Stomach smooth muscle (tissue), 2 donors: ENCODE results near the gene TAF6L.
"Not testable (repeated sequence)": the region's sequence is repeated elsewhere in the genome, so short reads cannot be mapped to it uniquely, and the experiment has no call there.

Experiments
- H3K27ac ChIP-seq: one replicate; pipeline ENCODE4 v1.7.0; 2013; ENCODE audit warnings: mild to moderate bottlenecking, low read length, inconsistent platforms
- H3K27me3 ChIP-seq, 2 donors: one replicate each; pipeline ENCODE4 v1.7.0; 2013; ENCODE audit warnings: low read length in 2 of 2; ENCODE audit not compliant: insufficient read depth in 2 of 2, control insufficient read depth in 1 of 2
- H3K36me3 ChIP-seq, 2 donors: one replicate each; pipeline ENCODE4 v1.7.0; 2013; ENCODE audit warnings: low read length in 2 of 2; ENCODE audit not compliant: control insufficient read depth in 2 of 2, insufficient read depth in 2 of 2
- H3K4me1 ChIP-seq: one replicate; pipeline ENCODE4 v1.7.0; 2013; ENCODE audit warnings: low read length; ENCODE audit not compliant: control insufficient read depth, insufficient read depth
- H3K4me3 ChIP-seq, 2 donors: one replicate each; pipeline ENCODE4 v1.7.0; 2013; ENCODE audit warnings: low read length in 2 of 2
- H3K9ac ChIP-seq, 2 donors: one replicate each; pipeline ENCODE4 v1.7.0; 2013; ENCODE audit warnings: low read length in 2 of 2, mild to moderate bottlenecking in 1 of 2
- H3K9me3 ChIP-seq, 2 donors: one replicate each; pipeline ENCODE4 v1.7.0; 2013; ENCODE audit warnings: low read length in 2 of 2; ENCODE audit not compliant: control insufficient read depth in 2 of 2
- donor health status: healthy.
- donor health status: Pancreatic carcinoma.

The TAF6L gene

DNA sequence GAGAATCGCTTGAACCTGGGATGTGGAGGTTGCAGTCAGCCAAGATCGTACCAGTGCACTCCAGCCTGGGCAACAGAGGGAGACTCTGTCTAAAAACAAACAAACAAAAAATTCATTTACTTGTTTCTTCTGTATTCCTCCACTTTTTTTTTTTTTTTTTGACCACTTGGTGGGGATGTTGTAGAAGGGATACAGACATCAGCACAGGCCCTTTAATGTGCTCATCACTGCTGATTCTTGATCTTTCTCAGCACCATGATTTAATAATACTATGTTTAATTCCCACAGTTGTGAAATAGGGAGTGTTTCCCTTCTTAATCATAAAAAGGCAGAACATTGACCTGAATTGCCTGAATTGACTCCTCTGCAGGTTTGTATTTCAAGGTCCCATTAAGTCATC, 38.4 kb upstream of the TAF6L start:
- no peaks in the 10 kb centered on the region for H3K27me3 ChIP-seq
- H3K9me3 ChIP-seq: no peaks in the 10 kb centered on the region
- no peak overlapping the region for H3K9ac ChIP-seq
- no peak overlapping the region for H3K27ac ChIP-seq
- peaks cover 10 to 12% of the 10 kb centered on the region in 2 donors for H3K36me3 ChIP-seq
- no peak overlapping the region for H3K4me3 ChIP-seq
- peaks cover 20% of the 10 kb centered on the region for H3K4me1 ChIP-seq

DNA sequence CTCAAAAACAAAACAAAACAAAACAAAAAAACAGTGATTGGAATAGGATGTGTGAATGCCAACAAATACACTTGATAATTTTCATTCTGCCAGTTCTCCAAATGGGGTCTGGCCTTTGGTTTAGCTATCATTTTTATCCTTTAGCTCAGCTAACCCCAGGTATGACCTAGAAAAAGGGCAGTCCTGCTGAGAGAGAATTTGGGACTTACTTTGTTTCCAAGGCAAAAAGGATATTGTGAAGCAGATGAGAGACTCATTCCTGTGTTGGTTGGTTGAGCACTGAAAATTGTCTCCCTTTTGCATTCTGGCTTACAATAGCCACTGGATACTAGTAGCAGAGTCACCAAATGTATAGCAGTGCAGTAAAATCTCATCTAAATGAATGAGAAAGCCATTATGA, 34.0 kb upstream of the TAF6L start:
- Histone ChIP-seq H3K36me3 (peaks cover 14 to 19% of the 10 kb centered on the region in 2 donors), H3K27ac (no peak overlapping the region), H3K4me1 (no peaks in the 10 kb centered on the region)

DNA sequence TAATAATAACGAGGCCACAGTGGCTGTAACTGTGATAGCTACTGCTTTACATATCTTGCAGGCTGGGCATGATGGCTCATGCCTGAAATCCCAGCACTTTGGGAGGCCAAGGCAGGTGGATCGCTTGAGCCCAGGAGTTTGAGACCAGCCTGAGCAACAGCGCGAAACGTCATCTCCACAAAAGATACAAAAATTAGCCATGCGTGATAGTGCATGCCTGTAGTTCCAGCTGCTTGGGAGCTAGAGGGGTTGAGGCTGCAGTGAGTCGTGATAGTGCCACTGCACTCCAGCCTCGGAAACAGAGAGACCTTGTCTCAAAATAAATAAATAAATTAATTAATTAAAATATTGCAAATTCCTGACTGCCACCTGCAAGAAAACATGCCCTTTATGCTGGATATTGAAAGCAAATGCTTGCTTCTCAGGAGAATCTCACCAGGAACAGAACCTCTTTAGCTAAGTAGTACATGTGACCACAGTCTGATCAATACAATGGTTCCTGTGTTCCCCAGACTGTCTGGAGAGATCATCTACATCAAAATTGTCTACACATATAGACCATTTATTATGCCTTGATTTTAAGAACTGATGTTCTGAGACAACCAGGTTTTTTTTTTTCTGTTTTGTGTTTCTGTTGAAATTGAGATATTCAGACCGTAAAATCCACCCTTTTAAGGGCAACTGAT, 23.6 kb upstream of the TAF6L start:
- H3K9me3 ChIP-seq: no peaks in the 10 kb centered on the region
- no peak overlapping the region for H3K9ac ChIP-seq
- peaks cover 6% of the 10 kb centered on the region for H3K4me1 ChIP-seq
- peaks cover 8 to 10% of the 10 kb centered on the region in 2 donors for H3K36me3 ChIP-seq
- H3K4me3 ChIP-seq: no peak overlapping the region
- H3K27ac ChIP-seq: no peak overlapping the region
- no peaks in the 10 kb centered on the region for H3K27me3 ChIP-seq

More for the DNA sequence above, 34.0 kb upstream of the TAF6L start:
- H3K27me3 ChIP-seq: no peaks in the 10 kb centered on the region
- no peak overlapping the region for H3K9ac ChIP-seq
- no peaks in the 10 kb centered on the region for H3K9me3 ChIP-seq
- no peak overlapping the region for H3K4me3 ChIP-seq

DNA sequence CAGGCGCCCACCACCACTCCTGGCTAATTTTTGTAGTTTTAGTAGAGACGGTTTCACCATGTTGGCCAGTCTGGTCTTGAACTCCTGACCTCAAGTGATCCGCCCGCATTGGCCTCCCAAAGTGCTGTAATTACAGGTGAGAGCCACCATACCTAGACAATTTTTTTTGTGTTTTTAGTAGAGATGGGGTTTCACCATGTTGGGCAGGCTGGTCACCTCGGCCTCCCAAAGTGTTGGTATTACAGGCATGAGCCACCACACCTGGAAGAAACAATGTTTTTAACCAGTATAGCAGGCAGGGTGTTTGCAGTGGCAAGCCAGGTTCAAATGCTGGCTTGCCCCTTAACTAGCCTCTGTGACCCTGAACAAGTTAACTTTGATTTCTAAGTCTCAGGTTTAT, 21.3 kb upstream of the TAF6L start:
- not testable (repeated sequence) for H3K27ac ChIP-seq, H3K9ac ChIP-seq, H3K9me3 ChIP-seq, H3K27me3 ChIP-seq, H3K4me3 ChIP-seq
- H3K36me3 ChIP-seq: peaks cover 12 to 14% of the 10 kb centered on the region in 2 donors
- H3K4me1 ChIP-seq: peaks cover 19% of the 10 kb centered on the region

DNA sequence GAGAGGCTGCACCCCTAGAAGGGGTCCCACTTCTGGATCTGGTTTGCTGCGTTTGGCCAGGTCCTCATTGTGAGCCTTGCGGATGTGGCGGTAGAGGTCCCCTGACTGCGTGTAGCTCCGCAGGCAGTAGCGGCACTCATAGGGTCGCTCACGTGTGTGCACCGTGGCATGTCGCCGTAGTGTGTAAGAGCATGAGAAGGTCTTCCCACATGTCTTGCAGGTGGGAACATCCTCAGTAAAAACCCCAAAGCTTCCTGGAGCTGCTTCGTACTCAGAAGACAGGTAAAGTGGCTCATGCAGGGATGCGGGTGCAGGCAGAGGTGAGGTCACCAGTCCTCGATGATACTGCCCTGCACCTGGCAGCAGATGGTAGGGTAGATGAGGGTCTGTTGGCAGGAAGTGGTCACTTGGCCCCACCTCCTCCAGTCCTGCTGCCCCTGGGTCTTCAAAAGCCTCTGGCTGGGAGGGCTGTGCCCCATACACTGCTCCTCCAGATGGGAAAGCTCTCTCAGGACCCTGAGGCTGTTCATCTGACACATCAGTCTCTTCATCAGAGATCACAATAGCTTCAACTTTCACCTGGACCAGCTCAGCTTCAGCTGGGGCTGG, 18.9 kb upstream of the TAF6L start:
- no peak overlapping the region for H3K9ac ChIP-seq
- no peak overlapping the region for H3K4me3 ChIP-seq
- H3K27me3 ChIP-seq: no peaks in the 10 kb centered on the region
- H3K9me3 ChIP-seq: no peaks in the 10 kb centered on the region
- peaks cover 19% of the 10 kb centered on the region for H3K4me1 ChIP-seq
- H3K27ac ChIP-seq: no peak overlapping the region
- H3K36me3 ChIP-seq: peaks cover 12 to 14% of the 10 kb centered on the region in 2 donors

DNA sequence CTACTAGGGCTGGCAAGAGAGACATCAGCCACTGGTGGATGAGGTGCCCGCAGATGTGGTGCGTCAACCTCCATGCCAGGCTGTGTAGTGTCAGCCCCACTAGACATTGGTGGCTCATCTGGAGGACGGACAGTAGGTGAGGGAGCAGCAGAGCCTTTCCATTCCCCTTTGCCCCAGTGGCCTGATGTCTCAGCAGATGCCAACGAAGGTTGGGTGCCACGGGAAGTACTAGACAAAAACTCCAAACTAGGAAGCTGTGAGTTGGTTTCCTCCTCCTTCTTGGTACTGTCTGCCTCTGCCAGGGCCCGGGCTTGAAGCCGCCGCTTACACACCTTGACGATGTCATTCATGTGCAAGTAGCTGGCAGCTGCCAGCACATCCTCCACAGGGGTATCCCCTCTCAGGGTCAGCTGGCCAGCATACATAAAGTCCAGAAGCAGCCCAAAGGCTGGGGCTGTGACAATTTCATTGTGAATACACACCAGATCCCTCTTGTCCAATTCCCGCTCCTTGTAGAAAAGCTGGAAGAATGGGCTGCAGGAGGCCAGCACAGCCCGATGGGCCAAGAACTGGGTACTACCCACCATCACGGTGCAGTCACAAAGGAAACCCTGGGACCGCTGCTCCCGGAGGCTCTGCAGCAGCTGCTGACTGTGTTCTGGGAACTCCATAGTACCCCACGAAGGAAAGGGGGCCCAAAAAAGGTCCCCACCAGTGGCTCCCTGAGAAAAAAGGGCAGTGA, 18.0 kb upstream of the TAF6L start:
- H3K27me3 ChIP-seq: no peaks in the 10 kb centered on the region
- peak overlapping the region; percentile 87 for H3K27ac ChIP-seq
- no peaks in the 10 kb centered on the region for H3K9me3 ChIP-seq
- H3K36me3 ChIP-seq: peaks cover 12 to 14% of the 10 kb centered on the region in 2 donors
- H3K4me3 ChIP-seq: peak overlapping the region; percentile 95 to 100
- H3K4me1 ChIP-seq: peaks cover 19% of the 10 kb centered on the region
- H3K9ac ChIP-seq: peak overlapping the region; percentile 47 to 83

DNA sequence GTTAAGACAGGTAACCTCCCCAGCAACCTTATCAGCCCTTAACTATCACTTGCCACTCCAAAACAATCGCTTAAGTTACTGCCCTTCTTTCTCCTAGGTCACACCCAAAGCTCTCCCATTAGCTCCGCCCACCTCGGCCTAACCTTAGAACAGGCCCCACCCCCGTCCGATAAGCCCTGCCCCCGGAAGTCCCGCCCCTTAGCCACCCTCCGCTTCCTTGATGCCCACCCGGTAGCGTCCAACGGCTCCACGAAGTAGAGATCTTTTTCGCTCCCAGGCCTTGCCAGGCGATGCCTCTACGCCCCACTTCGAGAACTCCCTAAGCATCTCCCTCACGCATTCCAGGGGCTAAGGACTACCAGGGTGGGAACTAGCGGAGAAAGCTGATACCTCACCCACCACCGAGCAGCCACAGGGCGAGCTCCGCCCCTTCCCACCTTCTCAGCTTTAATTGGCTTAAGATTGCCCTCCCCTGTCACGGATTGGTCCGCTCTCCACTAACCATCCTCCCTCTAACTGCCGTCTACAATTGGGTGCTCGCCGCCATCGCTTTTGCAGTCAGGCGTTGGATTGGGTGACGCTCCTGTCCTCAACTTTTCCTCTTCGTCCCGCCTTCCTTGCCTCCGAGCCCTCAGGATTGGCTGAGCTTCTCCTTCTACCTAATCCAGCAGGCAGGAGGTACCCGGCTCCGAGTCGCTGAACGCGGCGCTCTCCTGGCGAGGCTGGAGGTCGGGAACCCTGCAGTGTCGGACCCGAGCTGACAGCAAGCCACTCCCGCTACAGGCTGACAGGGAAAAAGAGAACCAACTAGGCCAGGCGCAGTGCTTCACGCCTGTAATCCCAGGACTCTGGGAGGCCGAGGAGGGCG, 17.2 kb upstream of the TAF6L start, which contains the start of gene ZBTB3:
Gene ZBTB3, minus strand, starts transcription at position 425 of the 868 bp plus-strand sequence. CDS start 496 bp downstream, outside the sequence.
- peak within 1 kb of the TSS; percentile 87 for H3K27ac ChIP-seq
- no peaks in the 10 kb centered on the region for H3K9me3 ChIP-seq
- H3K27me3 ChIP-seq: no peaks in the 10 kb centered on the region
- H3K9ac ChIP-seq: peak within 1 kb of the TSS; percentile 83 to 92
- peaks cover 19% of the 10 kb centered on the region for H3K4me1 ChIP-seq
- peak within 1 kb of the TSS; percentile 95 to 100 for H3K4me3 ChIP-seq
- H3K36me3 ChIP-seq: peaks cover 11 to 12% of the 10 kb centered on the region in 2 donors

DNA sequence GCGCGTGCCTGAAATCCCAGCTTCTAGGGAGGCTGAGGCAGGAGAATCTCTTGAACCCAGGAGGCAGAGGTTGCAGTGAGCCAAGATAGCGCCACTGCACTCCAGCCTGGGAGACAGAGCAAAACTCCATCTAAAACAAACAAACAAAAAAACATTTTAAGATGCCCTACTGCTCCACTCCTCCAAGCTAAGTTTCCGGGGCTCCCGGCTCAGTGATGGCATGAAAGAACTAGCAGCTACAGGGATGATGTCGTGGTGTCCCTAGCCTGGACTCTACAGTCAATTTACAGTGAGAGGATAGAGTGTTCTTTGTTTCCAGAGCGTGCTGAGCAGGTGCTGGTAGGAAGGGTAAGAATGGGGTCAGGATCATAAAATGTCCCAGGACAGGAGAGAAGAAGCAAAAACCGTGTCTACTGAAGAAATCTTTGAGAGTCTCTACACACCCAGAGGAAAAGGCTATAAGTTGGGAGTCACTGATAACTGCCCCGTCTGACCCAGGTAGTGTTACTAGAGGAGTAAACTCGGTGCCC, 16.0 kb upstream of the TAF6L start:
- Histone ChIP-seq H3K27ac (no peak overlapping the region), H3K9ac (no peak overlapping the region), H3K9me3 (no peaks in the 10 kb centered on the region), H3K4me3 (no peak overlapping the region), H3K27me3 (no peaks in the 10 kb centered on the region), H3K36me3 (peaks cover 11 to 12% of the 10 kb centered on the region in 2 donors), H3K4me1 (peaks cover 19% of the 10 kb centered on the region)

DNA sequence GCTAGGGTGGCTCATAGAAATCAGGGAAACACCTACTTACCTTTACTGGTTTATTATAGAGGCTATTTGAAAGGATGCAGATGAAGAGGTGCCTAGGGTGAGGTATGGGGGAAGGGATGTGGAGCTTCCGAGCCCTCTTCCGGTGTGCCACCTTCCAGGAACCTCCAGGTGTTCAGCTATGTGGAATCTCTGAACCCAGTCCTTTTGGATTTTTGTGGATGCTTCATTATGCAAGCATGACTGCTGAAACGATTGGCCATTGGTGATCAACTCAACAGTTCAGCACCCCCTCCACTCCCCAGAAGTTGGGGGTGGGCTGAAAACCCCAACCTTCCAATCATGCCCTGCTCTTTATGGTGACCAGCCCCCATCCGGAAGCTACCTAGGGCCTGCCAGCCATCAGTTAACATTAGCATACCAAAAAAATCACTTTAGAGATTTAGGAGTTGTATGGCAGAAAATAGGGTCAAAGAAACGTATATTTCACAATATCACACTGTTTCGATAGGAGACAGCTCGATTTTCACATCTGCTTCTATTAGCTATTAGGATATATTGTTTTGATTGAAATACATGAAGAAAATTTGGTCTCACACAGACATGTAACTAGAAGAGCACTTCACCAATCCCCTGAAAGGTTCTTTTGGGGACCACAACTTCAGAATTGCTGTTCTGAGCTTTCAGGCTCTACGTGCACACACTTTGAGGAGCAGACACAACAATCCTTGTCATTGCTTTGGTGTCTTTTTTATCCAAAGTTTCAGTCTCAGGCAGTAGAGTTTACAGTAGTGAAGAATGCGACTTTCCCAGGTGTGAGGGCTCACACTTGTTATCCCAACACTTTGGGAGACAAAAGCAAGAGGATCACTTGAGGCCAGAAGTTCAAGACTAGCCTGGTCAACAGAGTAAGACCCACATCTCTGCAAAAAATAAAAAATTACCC, 13.1 kb upstream of the TAF6L start:
- Histone ChIP-seq H3K27ac (no peak overlapping the region), H3K9ac (no peak overlapping the region), H3K4me3 (no peak overlapping the region)

More for the DNA sequence above, 13.1 kb upstream of the TAF6L start:
- peaks cover 0 to 2% of the 10 kb centered on the region in 2 donors for H3K36me3 ChIP-seq
- H3K9me3 ChIP-seq: no peaks in the 10 kb centered on the region
- H3K27me3 ChIP-seq: no peaks in the 10 kb centered on the region
- peaks cover 22% of the 10 kb centered on the region for H3K4me1 ChIP-seq
